MM.1S (cell line): ENCODE results near the gene NCS1.

ENCODE experiments used
- DNase-seq: peaks from one replicate; pipeline ENCODE4 v3.0.0-alpha.2; 2015
- H2AFZ ChIP-seq: fragments of 300-600 bp; sonication (generic); 2 replicates; pipeline ENCODE4 v1.6.0; 2016; ENCODE audit warnings: antibody characterized with exemption, low read length
- H3F3A ChIP-seq: fragments of 300-600 bp; sonication (generic); 2 replicates; pipeline ENCODE4 v1.6.1; 2016; ENCODE audit warnings: mild to moderate bottlenecking, antibody characterized with exemption, low read length, moderate library complexity, mixed read lengths; ENCODE audit not compliant: insufficient read depth
- H3K27ac ChIP-seq: fragments of 300-600 bp; sonication (generic); 2 replicates; pipeline ENCODE4 v1.5.1; 2016; ENCODE audit warnings: mild to moderate bottlenecking, low read length
- H3K27me3 ChIP-seq: fragments of 300-600 bp; sonication (generic); replicated peaks from 2 replicates; pipeline ENCODE4 v1.6.0; 2016; ENCODE audit warnings: low read length; ENCODE audit not compliant: insufficient read depth
- H3K36me3 ChIP-seq: fragments of 300-600 bp; sonication (generic); replicated peaks from 2 replicates; pipeline ENCODE4 v1.6.1; 2016; ENCODE audit warnings: mild to moderate bottlenecking, low read length, mixed read lengths; ENCODE audit not compliant: insufficient read depth
- H3K4me1 ChIP-seq: fragments of 300-600 bp; sonication (generic); 2 replicates; pipeline ENCODE4 v1.6.1; 2016; ENCODE audit warnings: low read length, mixed read lengths
- H3K4me2 ChIP-seq: fragments of 300-600 bp; sonication (generic); 2 replicates; pipeline ENCODE4 v1.6.0; 2016; ENCODE audit warnings: low read depth, low read length
- H3K4me3 ChIP-seq: fragments of 300-600 bp; sonication (generic); 2 replicates; pipeline ENCODE4 v1.5.1; 2016; ENCODE audit warnings: low read length, mixed read lengths
- H3K79me2 ChIP-seq: fragments of 300-600 bp; sonication (generic); 2 replicates; pipeline ENCODE4 v1.6.1; 2016; ENCODE audit warnings: mixed run types, low read length, mixed read lengths
- H3K9ac ChIP-seq: fragments of 300-600 bp; sonication (generic); 2 replicates; pipeline ENCODE4 v1.6.1; 2016; ENCODE audit warnings: low read length, mixed read lengths
- H3K9me2 ChIP-seq: fragments of 300-600 bp; sonication (generic); replicated peaks from 2 replicates; pipeline ENCODE4 v1.6.1; 2016; ENCODE audit warnings: mild to moderate bottlenecking, low read length, mixed read lengths; ENCODE audit not compliant: insufficient read depth
- H3K9me3 ChIP-seq: fragments of 300-600 bp; sonication (generic); replicated peaks from 2 replicates; pipeline ENCODE4 v1.6.1; 2016; ENCODE audit warnings: mild to moderate bottlenecking, low read length, mixed read lengths; ENCODE audit not compliant: insufficient read depth
- H4K20me1 ChIP-seq: fragments of 300-600 bp; sonication (generic); 2 replicates; pipeline ENCODE4 v1.6.1; 2016; ENCODE audit warnings: mild to moderate bottlenecking, low read length, moderate library complexity, mixed read lengths; ENCODE audit not compliant: insufficient read depth
- CTCF ChIP-seq: fragments of 300-600 bp; sonication (generic); IDR thresholded peaks from 2 replicates; pipeline ENCODE4 v1.5.1; 2016; ENCODE audit warnings: antibody characterized with exemption, low read length, mixed read lengths
- EZH2 ChIP-seq: fragments of 300-600 bp; sonication (generic); optimal IDR thresholded peaks from 2 replicates; pipeline ENCODE3; 2017; ENCODE audit warnings: low read depth, mild to moderate bottlenecking, antibody characterized with exemption, low read length, mixed read lengths
- EZH2phosphoT487 ChIP-seq: fragments of 300-600 bp; sonication (generic); IDR thresholded peaks from 2 replicates; pipeline ENCODE4 v1.6.1; 2018; ENCODE audit warnings: antibody characterized with exemption, low read length

The NCS1 gene

DNA sequence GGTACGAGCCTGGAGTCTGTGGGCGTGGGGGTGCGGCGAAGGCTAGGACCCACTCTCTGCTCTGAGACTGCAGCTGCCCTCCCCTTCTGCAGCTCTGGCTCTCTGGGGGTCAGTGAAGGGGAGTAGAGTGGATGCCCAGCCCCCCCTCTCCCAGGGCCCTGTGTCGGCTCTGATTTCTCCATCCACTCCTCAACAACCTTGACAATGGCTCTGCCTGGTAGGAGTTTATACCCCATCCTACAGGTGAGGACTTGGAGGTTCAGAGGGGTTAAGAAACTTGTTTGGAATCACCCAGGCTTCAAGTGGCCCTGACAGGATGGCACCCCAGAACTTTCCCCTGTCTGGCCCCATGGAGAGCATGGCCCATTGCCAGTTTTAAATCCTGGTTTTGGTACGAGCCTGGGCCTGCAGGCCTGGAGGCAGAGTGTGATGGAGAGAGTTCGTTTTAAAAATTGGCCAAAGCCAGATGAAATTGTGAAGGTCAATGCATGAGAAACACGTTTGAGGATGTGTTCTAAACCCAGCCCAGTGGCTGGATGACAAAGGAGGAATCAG, 22.3 kb downstream of the NCS1 start:
- no peaks in the 10 kb centered on the region for H3F3A ChIP-seq

DNA sequence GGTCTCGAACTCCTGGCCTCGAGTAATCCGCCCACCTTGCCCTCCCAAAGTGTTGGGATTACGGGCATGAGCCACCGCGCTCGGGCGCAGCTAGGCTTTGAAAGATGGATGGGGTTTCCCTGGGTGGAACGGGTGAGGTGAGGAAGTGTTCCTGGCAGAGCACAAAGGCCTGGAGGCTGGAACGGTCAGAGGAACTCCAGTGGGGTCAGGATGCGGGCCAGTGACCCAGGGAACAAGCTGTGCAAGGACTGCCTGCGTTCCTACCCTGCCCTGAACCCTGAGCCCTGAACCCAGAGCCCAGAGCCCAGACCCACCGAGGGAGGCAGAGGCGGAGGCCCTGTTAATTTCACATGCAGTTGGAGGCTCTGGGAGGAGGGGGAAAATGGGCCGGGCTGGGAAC, 23.4 kb downstream of the NCS1 start:
- Histone ChIP-seq H3K9me2 (no peaks in the 10 kb centered on the region), H3K27me3 (peaks cover 98% of the 10 kb centered on the region), H3K9me3 (no peaks in the 10 kb centered on the region), H3K27ac (no peak overlapping the region), H3K36me3 (no peaks in the 10 kb centered on the region), H4K20me1 (no peaks in the 10 kb centered on the region), H3K9ac (no peak overlapping the region), H3K4me3 (no peak overlapping the region), H3K4me2 (no peak overlapping the region), H3K4me1 (no peaks in the 10 kb centered on the region), H3K79me2 (no peaks in the 10 kb centered on the region), H2AFZ (no peak overlapping the region), H3F3A (no peaks in the 10 kb centered on the region)
- DNase-seq: no peak
- no peak for TF ChIP-seq EZH2
- TF ChIP-seq CTCF: no peak
- no peak for TF ChIP-seq EZH2phosphoT487

More for the DNA sequence above, 22.3 kb downstream of the NCS1 start:
- Histone ChIP-seq H3K9me2 (no peaks in the 10 kb centered on the region), H3K4me3 (no peak overlapping the region), H3K4me1 (no peaks in the 10 kb centered on the region), H3K27me3 (peaks cover 94% of the 10 kb centered on the region), H3K79me2 (no peaks in the 10 kb centered on the region), H2AFZ (no peak overlapping the region), H3K9ac (no peak overlapping the region), H4K20me1 (no peaks in the 10 kb centered on the region), H3K36me3 (no peaks in the 10 kb centered on the region), H3K4me2 (no peak overlapping the region), H3K9me3 (no peaks in the 10 kb centered on the region), H3K27ac (no peak overlapping the region)
- no peak for TF ChIP-seq EZH2phosphoT487
- no peak for TF ChIP-seq CTCF
- TF ChIP-seq EZH2: no peak
- DNase-seq: no peak

DNA sequence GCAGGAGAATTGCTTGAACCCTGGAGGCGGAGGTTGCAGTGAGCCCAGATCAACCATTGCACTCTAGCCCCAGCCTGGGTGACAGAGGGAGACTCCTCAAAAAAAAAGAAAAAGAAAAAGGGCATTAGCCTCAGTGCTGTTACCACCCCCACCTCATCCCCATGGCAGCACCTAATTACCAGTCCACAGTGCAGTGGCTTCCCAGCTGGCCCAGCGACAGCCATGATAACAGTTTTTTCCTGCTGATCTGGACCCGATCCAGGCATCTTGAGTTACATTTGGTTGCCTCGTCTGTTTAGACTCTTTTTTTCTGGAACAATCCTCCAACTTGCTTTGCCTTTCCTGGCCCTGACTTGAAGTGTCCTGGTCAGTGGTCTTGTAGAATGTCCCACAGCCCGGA, 24.4 kb downstream of the NCS1 start:
- no peaks in the 10 kb centered on the region for H4K20me1 ChIP-seq
- H3K4me3 ChIP-seq: no peak overlapping the region
- H3K4me1 ChIP-seq: no peaks in the 10 kb centered on the region
- no peak for DNase-seq
- no peak overlapping the region for H3K4me2 ChIP-seq
- no peak overlapping the region for H3K9ac ChIP-seq
- no peaks in the 10 kb centered on the region for H3K79me2 ChIP-seq
- H3K9me3 ChIP-seq: no peaks in the 10 kb centered on the region
- peaks cover 98% of the 10 kb centered on the region for H3K27me3 ChIP-seq
- no peaks in the 10 kb centered on the region for H3K36me3 ChIP-seq
- no peaks in the 10 kb centered on the region for H3F3A ChIP-seq
- no peaks in the 10 kb centered on the region for H3K9me2 ChIP-seq
- TF ChIP-seq CTCF (no peak), EZH2 (no peak)
- H2AFZ ChIP-seq: no peak overlapping the region
- no peak overlapping the region for H3K27ac ChIP-seq
